CD4-positive, alpha-beta T cell treated with Interleukin-15 for 4 hours (primary cell): Measurements from ENCODE around the gene SIRT7.

Experiments used
- DNase-seq: peaks from one replicate; pipeline ENCODE4 v3.0.0-alpha.2; 2020; ENCODE audit warnings: low spot score

The SIRT7 gene

GRCh38 chr17:81885869-81886548, 32.0 kb downstream of the SIRT7 start:
- no peak for DNase-seq

- no peak for DNase-seq
Measured at GRCh38 chr17:81885454-81885853, 32.5 kb downstream of the SIRT7 start.

GRCh38 chr17:81884968-81885367, 33.0 kb downstream of the SIRT7 start:
- DNase-seq = no peak

- no peak for DNase-seq
Measured at GRCh38 chr17:81884520-81884919, 33.5 kb downstream of the SIRT7 start.

GRCh38 chr17:81879121-81879520, 38.9 kb downstream of the SIRT7 start:
- DNase-seq = no peak

- no peak for DNase-seq
Measured at GRCh38 chr17:81878294-81878693, 39.7 kb downstream of the SIRT7 start.

- DNase-seq = no peak
Measured at GRCh38 chr17:81877569-81877968, 40.4 kb downstream of the SIRT7 start.

- DNase-seq = peak; percentile 96
Measured at GRCh38 chr17:81871387-81872230, 46.4 kb downstream of the SIRT7 start.

- DNase-seq = no peak
Measured at GRCh38 chr17:81870981-81871386, 47.0 kb downstream of the SIRT7 start, which contains the start of gene ARHGDIA. Gene ARHGDIA, minus strand, starts transcription at chr17:81871337. Its CDS starts 1,407 bp downstream, at chr17:81869930.

- DNase-seq = peak; percentile 36
Measured at GRCh38 chr17:81870131-81870980, 47.6 kb downstream of the SIRT7 start.

GRCh38 chr17:81869221-81870130, 48.5 kb downstream of the SIRT7 start:
- peak; percentile 30 for DNase-seq

- no peak for DNase-seq
Measured at GRCh38 chr17:81868674-81869220, 49.2 kb downstream of the SIRT7 start.

GRCh38 chr17:81867991-81868673, 49.8 kb downstream of the SIRT7 start:
- DNase-seq = no peak

- no peak for DNase-seq
Measured at GRCh38 chr17:81867170-81867990, 50.6 kb downstream of the SIRT7 start.

- no peak for DNase-seq
Measured at GRCh38 chr17:81866440-81867169, 51.4 kb downstream of the SIRT7 start.

GRCh38 chr17:81865733-81866439, 52.1 kb downstream of the SIRT7 start:
- no peak for DNase-seq

- no peak for DNase-seq
Measured at GRCh38 chr17:81865358-81865732, 52.6 kb downstream of the SIRT7 start.
